HL-60 (cell line): ENCODE measurements around the gene CD4.
A peak's percentile ranks its signal among the peaks of the same experiment; 100 is the strongest.
"Not testable (repeated sequence)": the region's sequence is repeated elsewhere in the genome, so short reads cannot be mapped to it uniquely, and the experiment has no call there.

Experiments used
- DNase-seq, 2 experiments: peaks; one replicate each; pipeline ENCODE4 v3.0.0-alpha.2; 2010 to 2020; ENCODE audit warnings: low read depth in 1 of 2, low spot score in 1 of 2
- H3K27ac ChIP-seq: fragments of 250-450 bp; sonication (Bioruptor Pico); replicated peaks from 2 replicates; pipeline ENCODE4 v1.5.1; 2020; ENCODE audit warnings: mild to moderate bottlenecking, moderate library complexity
- H3K27me3 ChIP-seq: fragments of 250-450 bp; sonication (Bioruptor Pico); 2 replicates; pipeline ENCODE4 v1.5.1; 2021; ENCODE audit warnings: mild to moderate bottlenecking, moderate library complexity; ENCODE audit not compliant: insufficient read depth, poor library complexity, severe bottlenecking
- H3K4me3 ChIP-seq: replicated peaks from 2 replicates; pipeline ENCODE4 v1.5.1; 2011; ENCODE audit warnings: mild to moderate bottlenecking, control low read depth, low read length; ENCODE audit not compliant: insufficient read depth
- CTCF ChIP-seq: IDR thresholded peaks from one replicate; pipeline ENCODE4 v1.5.1; 2011; ENCODE audit warnings: low read length, control low read depth, inconsistent platforms; ENCODE audit not compliant: insufficient read depth
- GABPA ChIP-seq: IDR thresholded peaks from 2 replicates; pipeline ENCODE4 v1.6.1; 2012; ENCODE audit warnings: low read depth
- POLR2AphosphoS5 ChIP-seq: IDR thresholded peaks from 2 replicates; pipeline ENCODE4 v1.6.1; 2012; ENCODE audit warnings: low read depth
- REST ChIP-seq: IDR thresholded peaks from 2 replicates; pipeline ENCODE4 v1.6.1; 2012; ENCODE audit warnings: low read depth; ENCODE audit not compliant: insufficient replicate concordance
- SPI1 ChIP-seq: IDR thresholded peaks from 2 replicates; pipeline ENCODE4 v1.6.1; 2012; ENCODE audit warnings: low read depth, mild to moderate bottlenecking, borderline replicate concordance

Gene CD4

GRCh38 chr12:6868211-6869048 is 79.1 kb downstream of the CD4 start:
- Histone ChIP-seq H3K4me3 (peak overlapping the region; percentile 93), H3K27me3 (no peaks in the 10 kb centered on the region), H3K27ac (peak overlapping the region; percentile 92)
- TF ChIP-seq CTCF (no peak), POLR2AphosphoS5 (0 out of 2 replicates have a peak, but pooled peaks have one; percentile 1)
- no peak for DNase-seq

- H3K27ac ChIP-seq = no peak overlapping the region; the same call in 1 of the 2 replicates
- TF ChIP-seq POLR2AphosphoS5 (peak; percentile 4; the same call in 1 of the 2 replicates), GABPA (no peak), REST (no peak), CTCF (peak; percentile 87), SPI1 (no peak)
- no peaks in the 10 kb centered on the region for H3K27me3 ChIP-seq
- peak; percentile 55 to 85 for DNase-seq
- H3K4me3 ChIP-seq = peak overlapping the region; percentile 93
Observed at GRCh38 chr12:6869049-6870021, 80.0 kb downstream of the CD4 start.

- not testable (repeated sequence) for H3K4me3 ChIP-seq, DNase-seq, H3K27me3 ChIP-seq, H3K27ac ChIP-seq
Observed at GRCh38 chr12:6870304-6870703, 81.0 kb downstream of the CD4 start.
